Peyer's patch (tissue), 4 donors: Measurements from ENCODE around the gene ENDOU. TPM values are rescaled to one million over a fixed set of nuclear protein-coding genes. Genes with fewer than 3 reads are reported as not detected.
A peak's percentile ranks its signal among the peaks of the same experiment; 100 is the strongest.

Experiments
- DNase-seq, 3 donors: peaks; one replicate each; pipeline ENCODE4 v3.0.0-alpha.2; 2017 to 2019
- H3K27ac ChIP-seq, 4 donors: fragments of 200-600 bp; sonication (generic); one replicate each; pipeline ENCODE4 v1.5.1; 2016 to 2019
- H3K27me3 ChIP-seq, 2 donors: fragments of 200-600 bp; sonication (generic); one replicate each; pipeline ENCODE4 v1.5.1; 2019
- H3K36me3 ChIP-seq, 3 donors: fragments of 200-600 bp; sonication (generic); one replicate each; pipeline ENCODE4 v1.5.1; 2016 to 2019
- H3K4me1 ChIP-seq, 4 donors: fragments of 200-600 bp; sonication (generic); one replicate each; pipeline ENCODE4 v1.5.1; 2016 to 2019
- H3K4me3 ChIP-seq, 4 donors: fragments of 200-600 bp; sonication (generic); 1 replicate in 3 of 4; 2 replicates in 1 of 4; pipeline ENCODE4 v1.5.1; 2016 to 2019; ENCODE audit warnings: mild to moderate bottlenecking in 1 of 4
- H3K9me3 ChIP-seq, 4 donors: fragments of 200-600 bp; sonication (generic); one replicate each; pipeline ENCODE4 v1.5.1; 2016 to 2019; ENCODE audit warnings: mild to moderate bottlenecking in 1 of 4
- CTCF ChIP-seq, 6 experiments: fragments of 450-650 bp in 4 of 6; fragments of 200-600 bp in 2 of 6; sonication (generic) in 1 of 6; IDR thresholded peaks; one replicate each; pipeline ENCODE4 v1.5.1; 2017 to 2019; ENCODE audit warnings: antibody characterized with exemption in 6 of 6, mild to moderate bottlenecking in 3 of 6, moderate library complexity in 1 of 6
- POLR2A ChIP-seq, 2 donors: fragments of 450-650 bp; IDR thresholded peaks; one replicate each; pipeline ENCODE4 v1.5.1; 2017; ENCODE audit warnings: antibody characterized with exemption in 2 of 2, mild to moderate bottlenecking in 2 of 2, moderate library complexity in 2 of 2
- total RNA-seq, 4 donors: library from RNA; depleted of rRNA; stranded (reverse); fragments of >200 nt; gene quantifications; one replicate each; pipeline ENCODE4 v1.1.0, GENCODE V29; 2016

ENDOU gene
- total RNA-seq, 4 donors from 2014 or later: not detected

GRCh38 chr12:47740606-47741339, 15.5 kb upstream of the ENDOU start:
- peaks cover 3 to 44% (median 24%) of the 10 kb centered on the region in 4 donors for H3K4me1 ChIP-seq
- DNase-seq: peak in 2 of 3 donors; percentile 77 to 79
- H3K36me3 ChIP-seq: no peaks in the 10 kb centered on the region
- peak overlapping the region in 1 of 4 donors; percentile 16 for H3K4me3 ChIP-seq
- no peaks in the 10 kb centered on the region for H3K9me3 ChIP-seq
- H3K27ac ChIP-seq: peak overlapping the region; percentile 24 to 67 (median 47)
- TF ChIP-seq POLR2A (IDR thresholded peaks at IDR 0.05) (no peak), CTCF (IDR thresholded peaks at IDR 0.05) (peak in 1 of 6 experiments; percentile 14)
- H3K27me3 ChIP-seq: no peaks in the 10 kb centered on the region

GRCh38 chr12:47739979-47740378, 14.7 kb upstream of the ENDOU start:
- peak; percentile 68 to 85 (median 78) for DNase-seq
- H3K4me3 ChIP-seq: no peak overlapping the region
- peak overlapping the region; percentile 29 to 67 (median 57) for H3K27ac ChIP-seq
- H3K9me3 ChIP-seq: no peaks in the 10 kb centered on the region
- H3K4me1 ChIP-seq: peaks cover 3 to 52% (median 24%) of the 10 kb centered on the region in 4 donors
- no peaks in the 10 kb centered on the region for H3K36me3 ChIP-seq
- H3K27me3 ChIP-seq: no peaks in the 10 kb centered on the region
- TF ChIP-seq POLR2A (IDR thresholded peaks at IDR 0.05): no peak
- no peak for TF ChIP-seq CTCF (IDR thresholded peaks at IDR 0.05)

GRCh38 chr12:47739297-47739696, 14.0 kb upstream of the ENDOU start:
- no peaks in the 10 kb centered on the region for H3K36me3 ChIP-seq
- no peaks in the 10 kb centered on the region for H3K9me3 ChIP-seq
- DNase-seq: no peak
- no peak for TF ChIP-seq CTCF (IDR thresholded peaks at IDR 0.05)
- no peak for TF ChIP-seq POLR2A (IDR thresholded peaks at IDR 0.05)
- H3K4me3 ChIP-seq: no peak overlapping the region
- H3K4me1 ChIP-seq: peaks cover 3 to 55% (median 24%) of the 10 kb centered on the region in 4 donors
- no peaks in the 10 kb centered on the region for H3K27me3 ChIP-seq
- peak overlapping the region in 2 of 4 donors; percentile 65 to 67 for H3K27ac ChIP-seq

- Histone ChIP-seq H3K27ac (peak overlapping the region in 3 of 4 donors; percentile 62 to 74 (median 71)), H3K4me3 (no peak overlapping the region), H3K9me3 (no peaks in the 10 kb centered on the region), H3K4me1 (peaks cover 3 to 55% (median 24%) of the 10 kb centered on the region in 4 donors), H3K27me3 (no peaks in the 10 kb centered on the region), H3K36me3 (no peaks in the 10 kb centered on the region)
- peak in 1 of 3 donors; percentile 62 for DNase-seq
- TF ChIP-seq CTCF (IDR thresholded peaks at IDR 0.05): no peak
- no peak for TF ChIP-seq POLR2A (IDR thresholded peaks at IDR 0.05)
These were observed 12.8 kb upstream of the ENDOU start for GRCh38 chr12:47737936-47738594.

GRCh38 chr12:47736877-47737676, 11.8 kb upstream of the ENDOU start:
- peak in 1 of 3 donors; percentile 71 for DNase-seq
- Histone ChIP-seq H3K36me3 (no peaks in the 10 kb centered on the region), H3K27me3 (no peaks in the 10 kb centered on the region), H3K9me3 (no peaks in the 10 kb centered on the region), H3K27ac (peak overlapping the region; percentile 59 to 74 (median 66)), H3K4me3 (no peak overlapping the region), H3K4me1 (peaks cover 3 to 55% (median 24%) of the 10 kb centered on the region in 4 donors)
- TF ChIP-seq CTCF (IDR thresholded peaks at IDR 0.05) (no peak), POLR2A (IDR thresholded peaks at IDR 0.05) (no peak)
